GM23248 (cell line): Measurements from ENCODE around the gene ATP6V0D1. TPM values are rescaled to one million over a fixed set of nuclear protein-coding genes. Genes with fewer than 3 reads are reported as not detected.

Source experiments
- DNase-seq: peaks from one replicate; pipeline ENCODE4 v3.0.0-alpha.2; 2015
- H2AFZ ChIP-seq: fragments of 200-600 bp; sonication (generic); 2 replicates; pipeline ENCODE4 v1.6.1; 2016; ENCODE audit warnings: antibody characterized with exemption
- H3F3A ChIP-seq: fragments of 200-600 bp; sonication (generic); 2 replicates; pipeline ENCODE4 v1.6.1; 2016; ENCODE audit warnings: mild to moderate bottlenecking, antibody characterized with exemption, mixed run types; ENCODE audit not compliant: insufficient read depth
- H3K27ac ChIP-seq: fragments of 200-600 bp; sonication (generic); 2 replicates; pipeline ENCODE4 v1.5.1; 2016; ENCODE audit warnings: mild to moderate bottlenecking
- H3K27me3 ChIP-seq: fragments of 200-600 bp; sonication (generic); replicated peaks from 2 replicates; pipeline ENCODE4 v1.6.1; 2016; ENCODE audit warnings: mild to moderate bottlenecking; ENCODE audit not compliant: insufficient read depth
- H3K36me3 ChIP-seq: fragments of 200-600 bp; sonication (generic); 2 replicates; pipeline ENCODE4 v1.6.1; 2016; ENCODE audit warnings: low read depth, mild to moderate bottlenecking
- H3K4me1 ChIP-seq: fragments of 200-600 bp; sonication (generic); 2 replicates; pipeline ENCODE4 v1.6.1; 2016; ENCODE audit warnings: mild to moderate bottlenecking; ENCODE audit not compliant: insufficient read depth
- H3K4me2 ChIP-seq: fragments of 200-600 bp; sonication (generic); one replicate; pipeline ENCODE4 v1.6.1; 2016; ENCODE audit warnings: mild to moderate bottlenecking; ENCODE audit not compliant: unreplicated experiment
- H3K4me3 ChIP-seq: fragments of 200-600 bp; sonication (generic); 2 replicates; pipeline ENCODE4 v1.5.1; 2016; ENCODE audit warnings: mild to moderate bottlenecking
- H3K79me2 ChIP-seq: fragments of 200-600 bp; sonication (generic); 2 replicates; pipeline ENCODE4 v1.6.1; 2016; ENCODE audit warnings: mild to moderate bottlenecking; ENCODE audit not compliant: insufficient read depth
- H3K9ac ChIP-seq: fragments of 200-600 bp; sonication (generic); 2 replicates; pipeline ENCODE4 v1.6.1; 2016; ENCODE audit warnings: mild to moderate bottlenecking
- H3K9me2 ChIP-seq: fragments of 200-600 bp; sonication (generic); 2 replicates; pipeline ENCODE4 v1.6.1; 2016; ENCODE audit warnings: mixed run types, mild to moderate bottlenecking, moderate library complexity; ENCODE audit not compliant: insufficient read depth
- H3K9me3 ChIP-seq: fragments of 200-600 bp; sonication (generic); one replicate; pipeline ENCODE4 v1.6.1; 2017; ENCODE audit warnings: low read depth
- H4K20me1 ChIP-seq: fragments of 200-600 bp; sonication (generic); 2 replicates; pipeline ENCODE4 v1.6.0; 2016; ENCODE audit not compliant: insufficient read depth
- EZH2 ChIP-seq: fragments of 200-600 bp; sonication (generic); IDR thresholded peaks from 2 replicates; pipeline ENCODE4 v1.6.1; 2018; ENCODE audit warnings: antibody characterized with exemption, mild to moderate bottlenecking; ENCODE audit not compliant: insufficient read depth, poor library complexity, severe bottlenecking
- EZH2phosphoT487 ChIP-seq: fragments of 200-600 bp; sonication (generic); IDR thresholded peaks from 2 replicates; pipeline ENCODE4 v1.6.1; 2018; ENCODE audit warnings: antibody characterized with exemption, moderate library complexity, mild to moderate bottlenecking, low read depth; ENCODE audit not compliant: insufficient read depth
- WGBS, 2 experiments: methylation state at CpG; one replicate each; pipeline ENCODE4 v1.1.6; 2015 to 2017; ENCODE audit warnings: low lambda C conversion rate in 2 of 2, low coverage in 1 of 2; ENCODE audit errors: missing lambda C conversion rate in 2 of 2; 5-methylcytosine and 5-hydroxymethylcytosine counted together
- in situ Hi-C: fragments of 300-500 bp; cut with MboI; formaldehyde crosslinking; loops from 2 replicates; pipeline ENCODE4 v1.15.0; 2020
- polyA plus RNA-seq: library from polyadenylated mRNA; unstranded; fragments of >200 nt; fragmentation: Nextera tagmentation; extraction: Ambion mirVana; gene quantifications from 2 replicates; pipeline ENCODE4 v1.2.1, GENCODE V29; 2016
- total RNA-seq: library from RNA; depleted of rRNA; stranded (reverse); fragments of >200 nt; shearing (Covaris generic); gene quantifications from 2 replicates; pipeline ENCODE4 v1.2.3, GENCODE V29; 2014

Gene ATP6V0D1
- total and polyA plus RNA-seq, 2 experiments from 2014 or later, result 135 to 166 TPM

- WGBS, 2 experiments, result 23 to 28% methylated on average over 6 of the region's 6 CpGs
- DNase-seq, result no peak
- TF ChIP-seq EZH2phosphoT487 (no peak), EZH2 (no peak)
- H3K27ac ChIP-seq, result no peak overlapping the region
- in situ Hi-C loops, result no loop called here
- H3K9ac ChIP-seq, result no peak overlapping the region
- no peak overlapping the region for H3K4me3 ChIP-seq
- peaks cover 9% of the 10 kb centered on the region; the same call in 1 of the 2 replicates for H3F3A ChIP-seq
- H3K9me3 ChIP-seq, result no peaks in the 10 kb centered on the region
- H3K4me1 ChIP-seq, result peaks cover 11% of the 10 kb centered on the region; the same call in 1 of the 2 replicates
- no peak overlapping the region for H3K4me2 ChIP-seq
- no peaks in the 10 kb centered on the region for H3K9me2 ChIP-seq
- no peaks in the 10 kb centered on the region for H4K20me1 ChIP-seq
- H3K79me2 ChIP-seq, result peaks cover 18% of the 10 kb centered on the region
- H2AFZ ChIP-seq, result no peak overlapping the region
- H3K27me3 ChIP-seq, result no peaks in the 10 kb centered on the region
- no peaks in the 10 kb centered on the region for H3K36me3 ChIP-seq
Measured at GRCh38 chr16:67413978-67414911, 66.7 kb downstream of the ATP6V0D1 start.

- Histone ChIP-seq H3K27me3 (no peaks in the 10 kb centered on the region), H3K4me2 (no peak overlapping the region), H3F3A (peaks cover 14% of the 10 kb centered on the region; the same call in 1 of the 2 replicates), H3K4me3 (no peak overlapping the region), H3K36me3 (no peaks in the 10 kb centered on the region), H3K9ac (no peak overlapping the region), H3K4me1 (peaks cover 20% of the 10 kb centered on the region), H2AFZ (no peak overlapping the region), H4K20me1 (no peaks in the 10 kb centered on the region), H3K9me3 (no peaks in the 10 kb centered on the region), H3K27ac (no peak overlapping the region), H3K9me2 (no peaks in the 10 kb centered on the region), H3K79me2 (peaks cover 18% of the 10 kb centered on the region)
- WGBS, 2 experiments, result 21 to 37% methylated on average over 2 of the region's 2 CpGs
- in situ Hi-C loops, result no loop called here
- no peak for DNase-seq
- TF ChIP-seq EZH2, result no peak
- no peak for TF ChIP-seq EZH2phosphoT487
Measured at GRCh38 chr16:67412294-67412693, 68.7 kb downstream of the ATP6V0D1 start.

GRCh38 chr16:67411339-67411738 lies 69.6 kb downstream of the ATP6V0D1 start:
- no peak for DNase-seq
- in situ Hi-C loops, result no loop called here
- H3F3A ChIP-seq, result peaks cover 22% of the 10 kb centered on the region

GRCh38 chr16:67409631-67410030 lies 71.3 kb downstream of the ATP6V0D1 start:
- in situ Hi-C loops, result no loop called here
- 63 to 68% methylated on average over 8 to 9 of the region's 9 CpGs for WGBS, 2 experiments
- no peak overlapping the region for H3K4me3 ChIP-seq

More at GRCh38 chr16:67411339-67411738, 69.6 kb downstream of the ATP6V0D1 start:
- Histone ChIP-seq H3K27me3 (no peaks in the 10 kb centered on the region), H3K27ac (no peak overlapping the region), H3K9ac (no peak overlapping the region), H3K9me3 (no peaks in the 10 kb centered on the region), H4K20me1 (no peaks in the 10 kb centered on the region), H2AFZ (no peak overlapping the region), H3K79me2 (peaks cover 18% of the 10 kb centered on the region), H3K4me3 (no peak overlapping the region), H3K4me1 (peaks cover 29% of the 10 kb centered on the region), H3K4me2 (no peak overlapping the region), H3K9me2 (no peaks in the 10 kb centered on the region), H3K36me3 (no peaks in the 10 kb centered on the region)
- 96% methylated on average over 3 of the region's 3 CpGs for WGBS, 2 experiments
- TF ChIP-seq EZH2phosphoT487, result no peak
- no peak for TF ChIP-seq EZH2

More at GRCh38 chr16:67409631-67410030, 71.3 kb downstream of the ATP6V0D1 start:
- H3K9me2 ChIP-seq, result no peaks in the 10 kb centered on the region
- H3K27ac ChIP-seq, result no peak overlapping the region
- H4K20me1 ChIP-seq, result no peaks in the 10 kb centered on the region
- H3K4me2 ChIP-seq, result no peak overlapping the region
- no peaks in the 10 kb centered on the region for H3K27me3 ChIP-seq
- DNase-seq, result no peak
- peaks cover 41% of the 10 kb centered on the region for H3K4me1 ChIP-seq
- no peaks in the 10 kb centered on the region for H3K36me3 ChIP-seq
- no peaks in the 10 kb centered on the region for H3K9me3 ChIP-seq
- TF ChIP-seq EZH2, result no peak
- no peak for TF ChIP-seq EZH2phosphoT487
- H2AFZ ChIP-seq, result no peak overlapping the region
- H3K9ac ChIP-seq, result no peak overlapping the region
- H3F3A ChIP-seq, result peaks cover 38% of the 10 kb centered on the region
- H3K79me2 ChIP-seq, result peaks cover 15% of the 10 kb centered on the region
